ENCODE measurements around the gene PLCD3.

Gene PLCD3

DNA sequence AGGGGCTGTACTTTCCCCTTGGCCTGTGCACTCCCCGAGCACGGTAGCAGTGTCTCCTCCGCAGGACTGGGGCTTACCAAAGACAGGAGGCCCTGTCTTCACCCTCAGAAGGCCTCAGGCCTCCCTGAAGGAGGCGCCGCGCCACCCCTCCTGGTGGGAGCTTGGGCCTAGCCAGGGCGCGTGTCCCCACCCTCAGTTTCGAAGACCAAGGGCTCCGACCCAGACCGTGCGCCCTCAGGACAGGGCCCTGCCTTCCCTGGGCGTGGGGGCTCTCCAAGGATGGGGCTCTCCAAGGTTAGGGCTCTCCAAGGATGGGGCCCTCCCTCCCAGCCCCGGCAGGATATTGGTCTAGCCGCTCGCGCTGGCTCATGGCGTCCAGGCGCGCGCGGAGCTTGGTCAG, 11.8 kb downstream of the PLCD3 start:
- DNase-seq (ENCODE audit: extremely low read depth, low read depth), result no peak
- TF ChIP-seq, protein P1, sequence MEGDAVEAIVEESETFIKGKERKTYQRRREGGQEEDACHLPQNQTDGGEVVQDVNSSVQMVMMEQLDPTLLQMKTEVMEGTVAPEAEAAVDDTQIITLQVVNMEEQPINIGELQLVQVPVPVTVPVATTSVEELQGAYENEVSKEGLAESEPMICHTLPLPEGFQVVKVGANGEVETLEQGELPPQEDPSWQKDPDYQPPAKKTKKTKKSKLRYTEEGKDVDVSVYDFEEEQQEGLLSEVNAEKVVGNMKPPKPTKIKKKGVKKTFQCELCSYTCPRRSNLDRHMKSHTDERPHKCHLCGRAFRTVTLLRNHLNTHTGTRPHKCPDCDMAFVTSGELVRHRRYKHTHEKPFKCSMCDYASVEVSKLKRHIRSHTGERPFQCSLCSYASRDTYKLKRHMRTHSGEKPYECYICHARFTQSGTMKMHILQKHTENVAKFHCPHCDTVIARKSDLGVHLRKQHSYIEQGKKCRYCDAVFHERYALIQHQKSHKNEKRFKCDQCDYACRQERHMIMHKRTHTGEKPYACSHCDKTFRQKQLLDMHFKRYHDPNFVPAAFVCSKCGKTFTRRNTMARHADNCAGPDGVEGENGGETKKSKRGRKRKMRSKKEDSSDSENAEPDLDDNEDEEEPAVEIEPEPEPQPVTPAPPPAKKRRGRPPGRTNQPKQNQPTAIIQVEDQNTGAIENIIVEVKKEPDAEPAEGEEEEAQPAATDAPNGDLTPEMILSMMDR (IDR thresholded peaks at IDR 0.05; ENCODE audit: low read depth, low read length), result no peak

- DNase-seq (ENCODE audit: extremely low read depth, low read depth), result no peak
- TF ChIP-seq, protein P1 (IDR thresholded peaks at IDR 0.05; ENCODE audit: low read depth, low read length), result no peak
Measured at GRCh38 chr17:45119964-45120363, 12.4 kb downstream of the PLCD3 start.

GRCh38 chr17:45118691-45119090, 13.6 kb downstream of the PLCD3 start:
- DNase-seq (ENCODE audit: extremely low read depth, low read depth), result no peak
- TF ChIP-seq, protein P1 (IDR thresholded peaks at IDR 0.05; ENCODE audit: low read depth, low read length), result no peak

- TF ChIP-seq, protein P1 (IDR thresholded peaks at IDR 0.05; ENCODE audit: low read depth, low read length), result no peak
- DNase-seq (ENCODE audit: extremely low read depth, low read depth), result no peak
Measured at GRCh38 chr17:45117848-45118646, 14.3 kb downstream of the PLCD3 start.

DNA sequence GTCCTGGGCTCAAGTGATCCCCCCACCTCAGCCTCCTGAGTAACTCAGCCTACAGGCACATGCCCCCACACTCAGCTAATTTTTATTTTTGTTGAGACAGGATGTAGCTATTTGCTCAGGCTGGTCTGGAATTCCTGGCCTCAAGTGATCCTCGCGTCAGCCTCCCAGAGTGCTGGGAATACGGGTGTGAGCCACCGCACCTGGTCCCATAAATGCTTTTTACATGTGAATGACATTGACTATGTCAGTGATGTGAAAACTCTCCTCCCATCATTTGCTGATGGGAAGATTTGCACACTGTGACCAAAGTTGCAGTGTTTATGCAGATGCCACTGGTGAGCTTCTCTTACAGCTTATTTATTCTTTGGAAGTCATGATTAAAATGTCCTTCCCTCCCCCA, 15.0 kb downstream of the PLCD3 start:
- DNase-seq (ENCODE audit: extremely low read depth, low read depth), result no peak
- TF ChIP-seq, protein P1 (IDR thresholded peaks at IDR 0.05; ENCODE audit: low read depth, low read length), result no peak

- TF ChIP-seq, protein P1 (IDR thresholded peaks at IDR 0.05; ENCODE audit: low read depth, low read length), result no peak
- DNase-seq (ENCODE audit: extremely low read depth, low read depth), result no peak
Measured at GRCh38 chr17:45116434-45117016, 15.8 kb downstream of the PLCD3 start.

DNA sequence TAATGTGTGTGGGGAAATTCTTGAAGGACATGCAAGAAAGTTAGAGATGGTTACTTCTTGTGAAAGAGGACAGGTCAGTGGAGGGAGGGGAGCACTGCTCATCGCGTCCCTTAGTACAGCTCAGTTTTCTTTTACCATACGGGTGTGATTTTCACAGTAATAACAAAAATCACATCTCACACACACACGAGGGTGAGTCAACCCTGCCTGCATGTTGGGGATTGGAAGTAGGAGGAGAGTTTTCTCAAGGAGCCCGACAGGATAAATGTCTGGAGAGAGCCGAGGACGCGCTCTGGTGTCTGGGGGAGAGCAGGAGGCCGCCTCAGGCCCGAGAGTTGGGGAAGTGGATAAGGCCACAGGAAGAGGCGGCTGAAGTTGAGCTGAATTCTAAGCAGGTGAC, 16.4 kb downstream of the PLCD3 start:
- DNase-seq (ENCODE audit: extremely low read depth, low read depth), result no peak
- TF ChIP-seq, protein P1 (IDR thresholded peaks at IDR 0.05; ENCODE audit: low read depth, low read length), result no peak

Measured in AG09319 (cell line).